ENCODE data around the gene PRICKLE1. TPM values are rescaled to one million over a fixed set of nuclear protein-coding genes. Genes with fewer than 3 reads are reported as not detected.

The PRICKLE1 gene
- total and polyA plus RNA-seq, 2 of the 13 experiments (the other 11 are each of a cell fraction or from before 2014, with no cell fraction given): not detected

DNA sequence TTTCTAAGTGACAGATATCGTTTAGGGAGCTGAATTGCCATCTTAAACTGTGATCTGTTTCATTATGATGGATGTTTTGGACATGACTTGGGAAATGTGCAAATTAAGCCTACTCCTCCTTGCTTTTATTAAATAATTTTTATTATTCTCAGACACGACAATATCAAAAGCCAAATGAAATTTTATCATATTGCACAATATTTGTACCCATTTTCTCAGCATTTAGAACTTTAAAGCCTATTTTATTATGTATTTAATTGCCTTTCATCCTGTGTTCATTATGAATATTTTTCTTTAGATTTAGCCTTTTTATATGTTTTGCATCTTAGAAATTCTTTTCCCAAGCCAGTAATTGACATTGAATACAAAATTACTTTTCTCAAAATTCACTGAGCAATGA lies 160.7 kb downstream of the PRICKLE1 start:
- Histone ChIP-seq H3K9me3 (ENCODE audit: low read length) (no peaks in the 10 kb centered on the region), H3K4me1 (ENCODE audit: insufficient read depth, low read length) (no peaks in the 10 kb centered on the region), H3K4me3 (replicated peaks in 1 of 3; ENCODE audit: insufficient read depth in 1 of 3, low read depth in 2 of 3, low read length in 3 of 3) (no peak overlapping the region), H3K79me2 (ENCODE audit: insufficient read depth, low read length) (no peaks in the 10 kb centered on the region), H4K20me1 (ENCODE audit: insufficient read depth, low read length) (no peaks in the 10 kb centered on the region), H3K4me2 (ENCODE audit: low read depth, low read length) (no peak overlapping the region), H3K27ac (ENCODE audit: extremely low read length, insufficient read depth, low read length) (no peak overlapping the region), H3K36me3 (replicated peaks in 1 of 2; ENCODE audit: control insufficient read depth in 1 of 2, insufficient read depth in 2 of 2, low read length in 2 of 2) (peaks cover 1 to 7% of the 10 kb centered on the region in 2 experiments; a peak in 3 of 5 replicates), H3K27me3 (ENCODE audit: control insufficient read depth in 1 of 2, insufficient read depth in 2 of 2, low read length in 2 of 2) (no peaks in the 10 kb centered on the region), H2AFZ (ENCODE audit: low read length) (no peak overlapping the region), H3K9ac (ENCODE audit: insufficient read depth, low read depth, low read length) (no peak overlapping the region)
- in situ Hi-C loops (cut with HindIII; ENCODE audit: extremely low pct_ligation_motif_present, low pct_unique_long_range_greater_than_20kb) (no loop called here), intact Hi-C loops (cut with micrococcal nuclease; ENCODE audit: unreplicated experiment) (no loop called here)
- no peak for FAIRE-seq
- no peak for DNase-seq (ENCODE audit: low spot score)
- BruUV-seq (replicated peaks): no TSS peak
- WGBS (ENCODE audit: low lambda C conversion rate): 97% methylated on average over 2 of the region's 2 CpGs
- no peak for ATAC-seq
- ChIA-PET POLR2A (no interaction called here), CTCF (ENCODE audit: low intra/inter-chr PET ratio, low total read pairs) (no interaction called here)
- no peak for TF ChIP-seq CBX2 (IDR thresholded peaks at IDR 0.05; ENCODE audit: low read depth, low read length)
- no peak for TF ChIP-seq CBX2 (CRISPR knock-in tag; IDR thresholded peaks at IDR 0.05; ENCODE audit: low read depth)
- peak; percentile 7; the same call in 1 of the 2 replicates for TF ChIP-seq CEBPB (IDR thresholded peaks at IDR 0.05; ENCODE audit: borderline replicate concordance, low read depth, low read length)

DNA sequence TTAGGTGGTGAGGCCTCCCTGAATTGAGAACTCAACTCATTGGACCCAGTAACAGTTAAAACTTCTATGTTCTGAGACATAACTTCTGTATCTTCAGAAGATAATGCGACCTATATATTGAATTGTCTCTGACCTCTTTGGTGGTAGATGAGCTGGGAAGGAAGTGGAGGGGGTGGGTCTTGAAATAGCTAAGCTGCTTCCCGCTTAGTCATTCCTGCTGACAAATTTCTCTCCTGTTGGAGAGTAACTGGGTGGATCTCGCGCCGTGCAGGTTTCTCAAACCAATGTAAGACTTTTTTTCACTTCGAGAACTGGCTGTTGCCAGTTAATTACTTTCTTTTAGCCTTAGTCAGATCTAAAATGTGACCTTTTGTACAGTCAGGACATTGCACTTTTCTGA lies 162.8 kb downstream of the PRICKLE1 start:
- Histone ChIP-seq H3K27me3 (ENCODE audit: control insufficient read depth in 1 of 2, insufficient read depth in 2 of 2, low read length in 2 of 2) (no peaks in the 10 kb centered on the region), H3K4me2 (ENCODE audit: low read depth, low read length) (no peak overlapping the region), H3K79me2 (ENCODE audit: insufficient read depth, low read length) (no peaks in the 10 kb centered on the region), H3K9ac (ENCODE audit: insufficient read depth, low read depth, low read length) (no peak overlapping the region), H3K27ac (ENCODE audit: extremely low read length, insufficient read depth, low read length) (no peak overlapping the region), H2AFZ (ENCODE audit: low read length) (no peak overlapping the region), H3K9me3 (ENCODE audit: low read length) (no peaks in the 10 kb centered on the region), H3K4me3 (replicated peaks in 1 of 3; ENCODE audit: insufficient read depth in 1 of 3, low read depth in 2 of 3, low read length in 3 of 3) (no peak overlapping the region), H4K20me1 (ENCODE audit: insufficient read depth, low read length) (no peaks in the 10 kb centered on the region), H3K36me3 (replicated peaks in 1 of 2; ENCODE audit: control insufficient read depth in 1 of 2, insufficient read depth in 2 of 2, low read length in 2 of 2) (peaks cover 0 to 1% of the 10 kb centered on the region in 2 experiments; a peak in 1 of 5 replicates), H3K4me1 (ENCODE audit: insufficient read depth, low read length) (no peaks in the 10 kb centered on the region)
- ATAC-seq: no peak
- no TSS peak for BruUV-seq (replicated peaks)
- intact Hi-C loops (cut with micrococcal nuclease; ENCODE audit: unreplicated experiment) (no loop called here), in situ Hi-C loops (cut with HindIII; ENCODE audit: extremely low pct_ligation_motif_present, low pct_unique_long_range_greater_than_20kb) (no loop called here)
- TF ChIP-seq, protein P1, sequence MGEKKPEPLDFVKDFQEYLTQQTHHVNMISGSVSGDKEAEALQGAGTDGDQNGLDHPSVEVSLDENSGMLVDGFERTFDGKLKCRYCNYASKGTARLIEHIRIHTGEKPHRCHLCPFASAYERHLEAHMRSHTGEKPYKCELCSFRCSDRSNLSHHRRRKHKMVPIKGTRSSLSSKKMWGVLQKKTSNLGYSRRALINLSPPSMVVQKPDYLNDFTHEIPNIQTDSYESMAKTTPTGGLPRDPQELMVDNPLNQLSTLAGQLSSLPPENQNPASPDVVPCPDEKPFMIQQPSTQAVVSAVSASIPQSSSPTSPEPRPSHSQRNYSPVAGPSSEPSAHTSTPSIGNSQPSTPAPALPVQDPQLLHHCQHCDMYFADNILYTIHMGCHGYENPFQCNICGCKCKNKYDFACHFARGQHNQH (CRISPR knock-in tag; IDR thresholded peaks at IDR 0.05): no peak
- TF ChIP-seq AKAP8 (CRISPR knock-in tag; IDR thresholded peaks at IDR 0.05): no peak
- no peak for TF ChIP-seq POLR2A (IDR thresholded peaks at IDR 0.05; ENCODE audit: insufficient read depth in 1 of 2, low read depth in 2 of 2, low read length in 2 of 2)
- TF ChIP-seq ZMYM3 (CRISPR knock-in tag; IDR thresholded peaks at IDR 0.05): no peak
- no peak for TF ChIP-seq FOXK2 (IDR thresholded peaks at IDR 0.05)
- no peak for TF ChIP-seq ISL2 (CRISPR knock-in tag; IDR thresholded peaks at IDR 0.05)
- TF ChIP-seq NFRKB (IDR thresholded peaks at IDR 0.05): no peak
- no peak for TF ChIP-seq ZNF564 (CRISPR knock-in tag; IDR thresholded peaks at IDR 0.05)
- 96% methylated on average over 6 of the region's 6 CpGs for WGBS (ENCODE audit: low lambda C conversion rate)
- no peak for DNase-seq (ENCODE audit: low spot score)
- FAIRE-seq: no peak
- ChIA-PET POLR2A (no interaction called here), CTCF (ENCODE audit: low intra/inter-chr PET ratio, low total read pairs) (no interaction called here)
